GDM1 (cell line): ENCODE results near the gene SLC66A2.
"Not testable (repeated sequence)": the region's sequence is repeated elsewhere in the genome, so short reads cannot be mapped to it uniquely, and the experiment has no call there.

Source experiments
- DNase-seq: peaks from one replicate; lab custom pipeline; 2025; lab: John Stamatoyannopoulos, UW

The SLC66A2 gene

DNA sequence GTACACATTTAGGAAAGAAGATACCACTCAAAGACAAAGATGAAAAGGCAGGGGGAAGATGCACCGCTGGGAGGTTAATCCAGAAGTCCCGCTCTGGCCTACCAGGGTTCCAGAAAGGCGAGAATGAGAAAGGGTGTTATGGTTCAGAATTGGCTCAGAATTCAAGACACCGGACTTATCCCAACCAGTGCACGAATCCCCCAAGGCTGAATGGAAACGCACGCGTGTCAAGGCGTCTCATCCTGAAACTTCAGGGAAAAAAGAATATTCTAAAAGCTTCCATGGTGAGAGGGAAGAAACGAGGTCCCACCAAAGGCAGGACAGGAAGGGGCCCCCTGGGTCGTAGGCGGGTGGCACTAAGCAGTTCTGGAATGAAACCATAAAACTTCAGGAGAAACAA is 71.9 kb downstream of the SLC66A2 start:
- no peak for DNase-seq

- no peak for DNase-seq
These were observed 72.6 kb downstream of the SLC66A2 start for GRCh38 chr18:79878741-79879378.

DNA sequence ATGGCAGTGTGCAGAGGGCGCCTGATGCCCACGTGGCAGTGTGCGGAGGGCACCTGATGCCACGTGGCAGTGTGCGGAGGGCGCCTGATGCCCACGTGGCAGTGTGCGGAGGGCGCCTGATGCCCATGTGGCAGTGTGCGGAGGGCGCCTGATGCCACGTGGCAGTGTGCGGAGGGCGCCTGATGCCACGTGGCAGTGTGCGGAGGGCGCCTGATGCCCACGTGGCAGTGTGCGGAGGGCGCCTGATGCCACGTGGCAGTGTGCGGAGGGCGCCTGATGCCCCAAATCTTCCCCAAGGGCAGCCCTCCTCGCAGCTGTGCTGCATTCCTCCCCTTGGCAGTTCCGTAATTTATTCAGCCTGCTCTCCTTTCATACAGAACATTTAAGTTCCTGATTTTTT is 73.2 kb downstream of the SLC66A2 start:
- not testable (repeated sequence) for DNase-seq

DNA sequence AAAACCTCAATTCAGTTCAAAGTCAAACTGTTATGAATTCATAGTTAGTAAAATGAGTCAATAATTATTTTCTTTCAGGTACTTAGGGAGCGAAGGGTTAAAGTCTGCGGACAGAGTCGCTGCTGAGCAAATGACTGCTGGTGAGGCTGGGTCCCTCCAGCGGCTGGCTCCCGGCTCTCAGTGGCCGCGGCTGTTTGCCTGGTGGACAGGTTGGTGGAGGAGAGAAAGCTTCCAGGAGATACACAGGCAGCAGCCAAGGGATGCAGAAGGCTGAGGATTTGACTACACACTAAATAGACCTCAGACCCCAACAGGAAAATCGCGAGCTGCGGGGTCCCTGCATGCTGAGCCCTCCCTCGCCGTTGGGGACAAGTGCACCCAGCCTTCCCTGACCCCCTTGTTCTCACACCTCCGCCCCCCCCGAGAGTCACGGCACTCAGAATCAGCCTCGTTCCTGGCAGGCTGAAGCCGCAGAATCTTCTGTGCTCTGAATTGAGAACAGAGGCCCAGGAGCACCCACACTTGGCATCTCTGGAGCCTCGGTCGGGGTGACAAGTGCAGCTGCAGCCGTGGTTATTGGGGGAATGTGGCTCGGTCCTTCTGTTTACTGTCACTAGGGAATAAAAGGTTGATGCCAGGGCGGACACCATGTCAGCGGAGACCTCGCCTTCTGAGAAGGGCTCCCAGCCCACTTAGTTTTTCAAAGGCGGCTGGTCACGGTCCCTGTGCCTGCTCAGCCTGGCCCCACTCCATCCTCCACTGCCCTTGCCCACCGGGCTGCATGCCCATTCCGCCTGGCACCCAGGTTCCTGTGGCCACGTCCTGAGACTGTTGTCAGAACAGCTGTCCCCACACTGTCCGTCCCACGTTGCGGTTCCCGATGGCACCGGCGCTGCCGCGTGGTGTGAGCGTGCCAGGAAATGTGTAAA is 74.0 kb downstream of the SLC66A2 start:
- DNase-seq: no peak

GRCh38 chr18:79876497-79876896 is 75.0 kb downstream of the SLC66A2 start:
- no peak for DNase-seq

- no peak for DNase-seq
These were observed 75.5 kb downstream of the SLC66A2 start for GRCh38 chr18:79875931-79876461.

- no peak for DNase-seq
These were observed 75.9 kb downstream of the SLC66A2 start for GRCh38 chr18:79875531-79875919.

GRCh38 chr18:79874553-79875530 is 76.6 kb downstream of the SLC66A2 start:
- no peak for DNase-seq

DNA sequence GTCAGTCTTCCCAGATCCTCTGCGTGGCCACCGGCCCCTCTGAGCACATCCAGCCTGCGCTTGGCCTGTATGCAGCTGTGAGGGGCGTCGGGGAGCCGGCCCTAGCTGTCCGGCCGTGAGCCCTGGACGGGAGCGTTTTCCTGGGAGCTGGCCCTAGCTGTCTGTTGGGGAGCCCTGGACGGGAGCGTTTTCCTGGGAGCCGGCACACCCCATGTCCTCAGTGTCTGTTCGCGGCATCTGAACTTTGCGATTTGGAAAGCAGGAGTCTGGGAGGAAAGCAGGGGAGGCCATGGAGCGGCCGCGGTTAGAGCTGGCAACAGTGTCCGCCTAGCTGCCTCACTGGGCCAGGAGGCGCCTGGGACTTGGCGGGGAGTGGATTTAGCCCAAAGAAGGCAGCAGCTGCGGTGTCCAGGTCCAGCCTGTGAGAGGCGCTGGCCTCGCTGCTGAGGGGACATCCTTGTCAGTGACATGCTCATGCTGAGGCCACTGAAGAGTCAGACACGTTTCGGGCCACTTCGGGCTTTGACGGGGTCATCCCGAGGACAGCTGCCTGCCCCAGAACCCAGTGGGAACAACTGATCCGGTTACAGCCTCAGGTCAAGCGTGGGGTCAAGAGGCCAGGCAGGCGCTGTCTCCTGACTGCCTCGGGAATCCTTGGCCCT is 77.9 kb downstream of the SLC66A2 start:
- no peak for DNase-seq

DNA sequence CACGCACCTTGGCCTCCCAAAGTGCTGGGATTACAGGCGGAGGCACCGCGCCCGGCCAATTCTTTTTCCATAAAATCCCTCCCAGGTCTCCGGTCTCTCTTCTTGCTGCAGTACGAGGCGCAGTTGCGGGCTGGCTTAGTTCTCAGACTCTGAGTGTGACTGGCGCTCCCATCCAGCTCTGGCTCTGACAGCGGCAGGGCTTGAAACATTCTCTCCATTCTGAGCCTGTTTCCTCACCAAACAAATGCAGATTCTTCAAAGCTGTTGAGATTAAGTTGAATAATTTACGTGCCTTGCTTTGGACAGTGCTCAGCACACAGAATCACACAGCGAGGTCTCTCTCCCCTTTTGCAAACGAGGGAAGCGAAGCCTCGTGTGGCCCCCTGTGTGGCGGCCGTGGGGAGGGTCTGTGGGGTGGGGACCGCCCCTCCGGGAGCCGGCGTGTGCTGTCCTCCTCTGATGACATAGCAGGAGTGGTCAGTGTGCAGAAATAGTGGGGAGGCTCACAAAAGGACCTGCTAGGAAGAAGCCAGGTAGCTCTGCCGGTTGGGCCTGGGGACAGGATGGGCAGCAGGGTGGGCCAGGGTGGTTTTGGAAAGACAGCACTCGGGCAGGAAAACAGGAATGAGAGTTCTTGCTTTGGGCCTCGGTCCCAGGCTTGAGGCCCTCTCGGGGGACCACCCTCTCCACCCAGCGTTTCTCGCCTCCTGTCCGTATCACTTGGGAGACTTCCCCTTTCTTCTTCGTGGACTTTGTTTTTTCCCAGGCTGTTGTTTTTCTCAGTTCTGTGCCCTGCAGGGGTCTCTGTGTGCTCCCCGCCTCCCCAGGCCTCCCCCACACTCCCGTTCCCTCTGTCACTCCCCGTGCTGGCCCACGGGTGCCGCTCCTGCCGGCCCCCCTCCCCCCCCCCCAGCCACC is 78.7 kb downstream of the SLC66A2 start:
- DNase-seq: no peak

DNA sequence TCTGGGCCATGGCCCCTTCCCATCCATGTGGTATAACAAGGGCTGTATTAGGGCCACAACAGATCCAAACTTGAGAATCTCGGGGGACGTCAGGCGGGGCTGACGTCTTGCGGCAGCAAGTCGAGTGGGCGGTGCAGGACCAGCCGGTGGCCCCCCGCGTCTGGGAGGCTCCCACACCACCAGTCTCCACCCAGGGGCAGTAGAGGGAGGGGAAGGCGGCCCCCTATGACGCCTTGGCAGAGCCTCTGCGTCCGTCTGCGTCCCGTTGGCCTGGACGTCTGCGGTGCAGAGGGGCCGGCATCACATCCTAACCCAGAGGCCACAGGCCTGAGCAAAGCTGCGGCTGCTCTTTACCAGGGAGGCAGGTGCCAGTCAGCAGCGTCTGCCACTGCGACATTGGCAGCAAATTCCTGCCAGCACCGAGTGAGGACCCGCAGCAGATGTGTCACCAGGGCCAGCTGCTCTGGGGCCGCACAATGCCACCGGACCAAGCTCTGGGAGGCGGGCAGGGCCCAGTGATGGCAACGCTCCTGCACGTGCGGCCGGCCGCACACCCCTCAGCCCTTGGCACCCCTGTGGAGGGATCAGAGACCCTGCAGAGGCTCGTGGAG is 79.9 kb downstream of the SLC66A2 start:
- DNase-seq: no peak

GRCh38 chr18:79871026-79871390 is 80.4 kb downstream of the SLC66A2 start:
- DNase-seq: no peak

DNA sequence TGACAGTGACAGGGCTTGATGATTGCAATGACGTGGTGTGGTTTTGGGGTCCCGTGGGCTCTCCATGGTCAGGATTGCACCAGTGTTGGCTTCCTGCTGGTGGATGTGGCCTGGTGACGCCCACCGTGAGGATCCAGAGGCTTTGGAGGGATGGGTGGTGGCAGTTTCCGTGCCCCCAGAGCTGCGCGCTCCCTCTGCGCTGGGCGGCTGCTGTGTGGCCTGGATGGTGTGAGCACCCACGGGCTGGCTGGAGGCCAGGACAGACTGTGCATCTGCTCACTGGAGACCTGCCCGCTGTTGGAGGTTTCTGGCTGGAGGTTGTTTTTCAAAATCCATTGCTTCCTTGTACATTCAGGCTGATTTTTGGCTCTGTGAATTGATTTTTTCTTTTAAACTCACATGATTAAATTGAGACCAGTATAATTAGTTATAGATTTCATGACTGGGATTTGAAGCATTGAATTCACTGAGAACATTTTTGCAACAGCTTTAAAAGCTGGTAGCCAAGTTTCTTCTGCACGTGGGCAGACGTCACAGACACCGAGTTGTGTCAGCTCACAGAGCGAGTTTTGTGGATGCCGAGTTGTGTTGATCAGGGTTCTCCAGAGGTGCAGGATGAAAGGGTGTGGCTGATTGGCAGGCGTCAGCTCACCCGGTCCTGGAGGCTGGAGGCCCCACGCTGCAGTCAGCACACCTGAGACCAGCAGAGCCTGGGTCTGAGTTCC is 81.0 kb downstream of the SLC66A2 start:
- DNase-seq: no peak

- no peak for DNase-seq
These were observed 81.7 kb downstream of the SLC66A2 start for GRCh38 chr18:79869591-79870300.

GRCh38 chr18:79868811-79869541 is 82.5 kb downstream of the SLC66A2 start:
- DNase-seq: no peak

GRCh38 chr18:79868168-79868784 is 83.2 kb downstream of the SLC66A2 start:
- no peak for DNase-seq

DNA sequence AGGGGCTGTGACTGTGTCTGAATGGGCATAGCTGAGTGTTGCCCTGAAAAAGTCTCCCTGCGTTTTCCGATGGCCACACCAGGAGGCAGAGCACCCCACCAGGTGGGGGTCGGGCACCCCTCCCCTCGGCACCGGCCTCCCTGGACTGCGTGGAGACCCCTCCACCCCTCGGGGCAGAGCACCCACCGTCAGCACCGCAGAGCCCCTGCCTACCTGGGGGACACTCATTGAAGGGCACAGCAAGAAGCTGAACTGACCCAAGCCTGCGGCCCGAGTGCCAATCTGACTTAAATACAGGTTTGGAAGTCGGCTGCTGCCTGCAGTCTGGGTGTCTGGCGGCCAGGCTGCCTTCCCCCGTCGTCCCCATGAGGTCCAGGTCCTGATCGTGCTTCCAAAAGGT is 83.8 kb downstream of the SLC66A2 start:
- no peak for DNase-seq
